HT1080 (cell line): ENCODE data around the gene HEPACAM2. TPM values are rescaled to one million over a fixed set of nuclear protein-coding genes. Genes with fewer than 3 reads are reported as not detected.

Source experiments
- DNase-seq: peaks from one replicate; pipeline ENCODE4 v3.0.0-alpha.2; 2015; ENCODE audit warnings: low read depth
- total RNA-seq: library from RNA; depleted of rRNA; stranded (reverse); fragments of >200 nt; shearing (Covaris generic); gene quantifications from 2 replicates; pipeline ENCODE4 v1.2.3, GENCODE V29; 2014; rRNA removed

HEPACAM2 gene
- total RNA-seq, 1 experiment from 2014 or later, result not detected

DNA sequence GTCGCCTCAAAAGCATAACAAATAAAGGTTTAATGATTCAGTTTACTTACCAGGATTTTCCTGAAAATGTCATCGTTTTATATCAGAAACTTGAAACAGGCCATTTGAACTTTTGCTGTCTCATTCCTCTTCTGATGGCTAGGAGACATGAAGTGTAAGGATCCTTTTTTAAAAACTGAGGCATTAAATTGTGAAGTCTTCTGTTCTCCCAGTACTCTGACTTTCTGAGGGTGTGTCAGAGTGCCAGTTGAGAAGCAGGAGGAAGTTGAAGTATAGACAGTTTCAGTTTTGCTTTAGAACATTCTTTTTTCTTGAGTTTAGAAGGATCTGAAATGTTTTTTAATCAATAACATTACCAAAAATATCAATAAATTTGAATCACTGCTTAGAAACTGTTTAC is 78.1 kb downstream of the HEPACAM2 start, which contains the start of gene SAMD9L:
SAMD9L (minus strand) TSS at position 242 of the 400 bp plus-strand sequence. CDS start 12,414 bp downstream, outside the sequence.
- no peak for DNase-seq

DNA sequence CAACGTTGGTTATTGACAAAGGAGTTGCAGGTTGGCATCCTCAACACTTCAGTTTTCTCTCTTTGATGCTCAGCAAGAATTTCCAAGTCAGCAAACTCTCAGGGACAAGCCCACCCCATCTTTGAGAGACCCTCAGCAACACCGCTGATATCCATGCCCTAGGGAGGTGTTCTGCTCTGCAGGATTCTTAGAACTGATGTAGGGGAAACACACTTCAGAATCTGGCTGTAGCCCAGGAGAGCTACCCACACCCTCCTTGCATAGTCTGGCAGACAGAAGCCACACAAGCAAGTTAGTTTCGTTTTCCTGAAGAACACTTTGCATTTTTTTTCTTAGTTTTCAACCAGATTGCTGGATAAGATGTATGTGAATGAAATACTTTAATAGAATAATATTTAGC is 78.9 kb downstream of the HEPACAM2 start:
- peak; percentile 52 for DNase-seq

DNA sequence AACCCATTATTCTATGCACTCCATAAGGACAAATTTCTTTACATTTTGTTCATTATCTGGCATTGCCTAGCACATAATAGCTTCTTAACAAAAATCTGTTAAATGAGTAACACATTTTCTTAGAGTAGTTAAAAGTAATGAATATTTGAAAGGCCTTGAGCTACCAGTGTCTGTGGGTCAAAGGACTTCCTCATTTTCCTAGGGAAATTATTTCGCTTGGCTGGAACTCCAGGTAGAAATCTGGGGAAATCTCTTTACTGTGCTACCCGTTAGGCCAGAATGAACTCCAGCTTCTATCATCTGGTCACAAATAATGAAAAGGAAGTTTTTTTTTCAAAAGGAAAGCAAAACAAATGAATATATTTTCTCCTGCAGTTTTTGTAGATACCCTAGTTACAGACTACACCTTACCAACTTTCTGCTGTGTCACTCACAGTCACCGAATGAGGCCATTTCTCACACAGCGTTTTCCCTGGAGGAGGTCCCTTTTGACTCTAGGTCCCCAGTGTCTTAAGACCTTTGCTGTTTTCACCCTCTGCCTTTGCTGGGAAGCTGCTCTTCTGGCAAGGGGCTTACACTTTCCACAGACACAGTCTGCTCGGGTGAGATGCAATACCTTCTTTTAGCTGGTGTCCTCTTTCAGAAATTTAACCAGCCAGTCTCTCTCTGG is 79.7 kb downstream of the HEPACAM2 start:
- no peak for DNase-seq

DNA sequence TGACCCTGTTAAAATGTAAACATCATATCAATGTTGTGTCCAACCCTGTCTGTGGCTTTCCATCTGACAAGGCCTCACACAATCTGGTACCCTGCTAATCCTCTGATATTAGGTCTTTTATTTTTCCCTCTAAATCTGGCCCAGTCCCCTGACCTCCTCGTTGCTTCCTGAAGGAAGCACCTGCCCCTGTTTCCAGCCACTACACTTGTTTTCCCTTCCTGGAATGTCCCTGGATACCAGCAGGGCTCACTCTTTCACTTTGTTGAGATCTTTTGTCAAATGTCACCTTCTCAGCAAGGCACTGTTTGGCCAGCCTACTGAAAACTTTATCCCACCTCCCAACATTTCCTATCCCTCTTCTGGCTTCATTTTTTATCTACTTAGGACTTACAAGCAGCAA is 80.2 kb downstream of the HEPACAM2 start:
- no peak for DNase-seq

DNA sequence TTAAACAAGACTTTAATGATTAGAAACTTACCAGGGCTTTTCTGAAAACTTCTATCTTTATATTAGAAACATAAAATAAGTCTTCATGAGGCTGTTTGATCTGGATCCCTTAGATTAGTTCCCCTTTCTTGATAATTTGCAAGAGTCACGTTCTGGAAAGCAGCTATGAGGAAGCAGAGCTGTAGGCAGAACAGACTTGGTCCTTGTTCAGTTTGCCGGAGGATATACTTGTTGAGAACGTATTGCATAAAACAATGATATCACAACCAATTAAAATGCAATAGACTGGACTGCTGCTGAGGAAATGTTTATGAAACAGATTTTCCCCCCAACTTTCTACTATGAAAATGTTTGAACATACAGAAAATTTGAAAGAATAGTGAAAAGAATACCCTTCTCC is 80.9 kb downstream of the HEPACAM2 start:
- DNase-seq, result no peak

DNA sequence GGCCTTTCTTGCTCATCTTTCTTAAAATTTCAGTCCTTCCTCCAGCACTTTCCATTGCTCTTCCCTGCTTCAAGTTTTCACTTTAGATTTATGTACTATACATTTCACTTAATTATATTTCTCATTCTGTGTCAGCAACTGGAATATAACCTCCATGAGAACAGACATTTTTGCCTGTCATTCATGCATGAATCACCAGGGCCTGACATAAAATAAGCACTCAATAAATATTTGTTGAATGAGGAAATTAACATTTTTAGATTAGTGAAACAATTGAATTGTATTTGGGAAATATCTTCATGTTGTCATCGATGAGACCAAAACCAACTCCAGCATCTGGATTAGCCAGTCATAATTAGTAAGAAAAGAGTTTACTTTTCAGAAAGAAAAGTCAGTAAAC is 84.1 kb downstream of the HEPACAM2 start:
- no peak for DNase-seq

DNA sequence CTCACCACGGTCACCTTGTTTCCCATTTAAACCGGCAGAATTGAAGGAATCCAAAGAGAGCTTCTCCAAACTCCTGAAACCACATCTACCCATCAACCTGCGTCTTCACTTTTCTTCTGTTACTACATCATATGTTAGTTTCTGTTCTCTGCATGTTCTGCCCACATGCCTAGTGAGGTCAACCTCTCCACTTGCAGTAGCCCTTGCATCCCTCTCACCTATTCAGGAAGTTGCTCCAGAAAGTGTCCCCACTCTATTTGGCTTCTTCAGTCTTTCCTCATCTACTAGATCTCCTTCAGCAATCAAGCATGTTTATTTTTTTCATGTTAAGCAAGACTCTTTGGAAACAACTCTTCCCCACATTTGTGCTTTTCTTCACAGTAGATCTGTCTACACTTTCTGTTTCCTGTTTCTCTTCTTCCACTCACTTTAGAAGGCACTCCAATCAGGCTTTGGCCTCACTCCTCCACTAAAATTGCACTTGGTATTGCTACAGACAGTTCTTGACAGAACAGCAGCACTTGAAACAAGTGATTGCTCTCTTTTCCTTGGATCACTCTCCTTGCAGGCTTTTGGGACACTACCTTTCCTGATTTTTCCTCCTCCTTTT is 85.6 kb downstream of the HEPACAM2 start:
- no peak for DNase-seq

DNA sequence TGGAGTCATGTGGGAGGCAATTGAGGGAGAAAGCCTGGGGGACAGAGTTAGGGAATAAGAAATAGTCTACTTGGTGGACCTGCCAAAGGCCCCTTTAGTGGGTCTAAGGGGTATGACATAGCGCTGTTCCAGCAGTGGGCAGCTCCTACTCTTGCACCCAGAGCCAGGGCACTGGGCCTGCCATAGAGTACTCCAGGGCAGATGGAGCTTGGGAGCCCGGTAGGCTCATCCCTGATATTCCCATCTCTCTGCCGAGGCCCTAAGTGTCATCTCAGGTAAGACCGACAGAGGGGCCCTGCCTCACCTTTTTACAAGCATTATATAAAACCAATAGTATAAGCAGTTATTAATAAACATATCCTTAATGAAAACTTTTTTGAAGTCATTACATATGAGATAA is 87.7 kb downstream of the HEPACAM2 start:
- no peak for DNase-seq

Other genes with a start within 250 kb of the HEPACAM2 start
- 5.3 and 6.4 TPM in 2 replicates for gene SAMD9, start 108.5 kb downstream of the HEPACAM2 start, total RNA-seq
- gene SAMD9L, start 78.1 kb downstream of the HEPACAM2 start, total RNA-seq, result 1.8 and 2.4 TPM in 2 replicates
- gene VPS50, start 5.9 kb upstream of the HEPACAM2 start, total RNA-seq, result 9.5 and 12.1 TPM in 2 replicates